Fibroblast of lung (primary cell): ENCODE results near the gene FOXB1. TPM values are rescaled to one million over a fixed set of nuclear protein-coding genes. Genes with fewer than 3 reads are reported as not detected.
A peak's percentile ranks its signal among the peaks of the same experiment; 100 is the strongest.

Experiments
- DNase-seq, 2 donors: peaks; one replicate each; pipeline versions ENCODE4 v3.0.0 to v3.0.0-alpha.2; 2010; ENCODE audit warnings: low read depth in 2 of 2
- H2AFZ ChIP-seq: 2 replicates; pipeline ENCODE4 v1.5.1; 2012; ENCODE audit warnings: low read length, control low read depth, inconsistent platforms
- H3K27ac ChIP-seq: 2 replicates; pipeline ENCODE4 v1.5.1; 2011; ENCODE audit warnings: low read length, control low read depth; ENCODE audit not compliant: insufficient read depth
- H3K27me3 ChIP-seq: 2 replicates; pipeline ENCODE4 v1.5.1; 2011; ENCODE audit warnings: mild to moderate bottlenecking, low read length; ENCODE audit not compliant: control insufficient read depth, insufficient read depth
- H3K36me3 ChIP-seq: 2 replicates; pipeline ENCODE4 v1.5.1; 2011; ENCODE audit warnings: low read length; ENCODE audit not compliant: control insufficient read depth, insufficient read depth
- H3K4me1 ChIP-seq: 2 replicates; pipeline ENCODE4 v1.5.1; 2011; ENCODE audit warnings: low read length; ENCODE audit not compliant: control insufficient read depth, insufficient read depth; ENCODE audit errors: extremely low read depth
- H3K4me2 ChIP-seq: 2 replicates; pipeline ENCODE4 v1.5.1; 2011; ENCODE audit warnings: low read length, control low read depth; ENCODE audit not compliant: insufficient read depth; ENCODE audit errors: extremely low read depth
- H3K4me3 ChIP-seq, 4 experiments: fragments of 200-600 bp in 1 of 4; sonication (generic) in 1 of 4; replicated peaks in 1 of 4; 2 replicates each; pipeline ENCODE4 v1.5.1; 2011 to 2016; ENCODE audit warnings: low read length in 4 of 4, low read depth in 3 of 4, mild to moderate bottlenecking in 3 of 4, control low read depth in 2 of 4, inconsistent platforms in 1 of 4, mixed read lengths in 1 of 4; ENCODE audit not compliant: insufficient read depth in 1 of 4; ENCODE audit errors: control extremely low read depth in 1 of 4
- H3K79me2 ChIP-seq: 2 replicates; pipeline ENCODE4 v1.5.1; 2012; ENCODE audit warnings: mild to moderate bottlenecking, low read length, inconsistent platforms; ENCODE audit not compliant: control insufficient read depth, insufficient read depth
- H3K9ac ChIP-seq: 2 replicates; pipeline ENCODE4 v1.5.1; 2011; ENCODE audit warnings: mild to moderate bottlenecking, low read length, control low read depth; ENCODE audit not compliant: insufficient read depth
- H3K9me3 ChIP-seq: 2 replicates; pipeline ENCODE4 v1.5.1; 2012; ENCODE audit warnings: low read depth, low read length; ENCODE audit not compliant: control insufficient read depth, insufficient read depth
- H4K20me1 ChIP-seq: 2 replicates; pipeline ENCODE4 v1.5.1; 2011; ENCODE audit warnings: low read length; ENCODE audit not compliant: control insufficient read depth, insufficient read depth; ENCODE audit errors: extremely low read depth
- CTCF ChIP-seq, 2 donors: IDR thresholded peaks in 1 of 2; conservative IDR thresholded peaks in 1 of 2; 1 replicate in 1 of 2; 2 replicates in 1 of 2; pipeline ENCODE4 v1.5.1; 2011 to 2012; ENCODE audit warnings: low read length in 2 of 2, control low read depth in 1 of 2, inconsistent platforms in 1 of 2, low read depth in 1 of 2, mild to moderate bottlenecking in 1 of 2
- EZH2 ChIP-seq: IDR thresholded peaks from 2 replicates; pipeline ENCODE4 v1.5.1; 2012; ENCODE audit warnings: low read length, control low read depth, mild to moderate bottlenecking; ENCODE audit errors: missing control alignments
- polyA plus RNA-seq, 2 donors: library from polyadenylated mRNA; depleted of rRNA in 1 of 2; stranded (reverse) in 1 of 2; unstranded in 1 of 2; fragments of >200 nt; gene quantifications; 2 replicates each; pipeline ENCODE4 v1.2.1, GENCODE V29; 2011 to 2012; ENCODE audit warnings: missing spikeins in 1 of 2
- total RNA-seq: library from RNA; depleted of rRNA; stranded (reverse); fragments of >200 nt; gene quantifications from 2 replicates; pipeline ENCODE4 v1.2.1, GENCODE V29; 2014

Gene FOXB1
- total and polyA plus RNA-seq, 2 donors (not counting 1 experiment from before 2014, with no cell fraction given): not detected

GRCh38 chr15:60005352-60006202, 1.5 kb downstream of the FOXB1 start:
- Histone ChIP-seq H3K27ac (no peak overlapping the region), H3K4me2 (peak overlapping the region; percentile 92), H3K27me3 (peaks cover 76% of the 10 kb centered on the region), H3K4me3 (peak overlapping the region; percentile 58 to 69 (median 64)), H2AFZ (peak overlapping the region; percentile 71), H3K4me1 (no peaks in the 10 kb centered on the region), H3K9me3 (no peaks in the 10 kb centered on the region), H3K9ac (no peak overlapping the region), H3K36me3 (no peaks in the 10 kb centered on the region), H3K79me2 (no peaks in the 10 kb centered on the region), H4K20me1 (no peaks in the 10 kb centered on the region)
- DNase-seq: no peak
- TF ChIP-seq CTCF (conservative IDR thresholded peaks at IDR 0.05 in 1 of 2, IDR thresholded peaks at IDR 0.05 in 1 of 2; ENCODE audit: low read depth in 1 of 2, low read length in 2 of 2) (no peak), EZH2 (peak; percentile 87)

GRCh38 chr15:60006203-60006862, 2.2 kb downstream of the FOXB1 start:
- Histone ChIP-seq H3K4me1 (no peaks in the 10 kb centered on the region), H4K20me1 (no peaks in the 10 kb centered on the region), H3K9me3 (no peaks in the 10 kb centered on the region), H3K27ac (no peak overlapping the region), H3K27me3 (peaks cover 75% of the 10 kb centered on the region), H3K4me3 (peak overlapping the region; percentile 58 to 69 (median 64)), H3K9ac (no peak overlapping the region), H3K4me2 (peak overlapping the region; percentile 92), H3K36me3 (no peaks in the 10 kb centered on the region), H2AFZ (peak overlapping the region; percentile 71), H3K79me2 (no peaks in the 10 kb centered on the region)
- TF ChIP-seq EZH2 (no peak), CTCF (conservative IDR thresholded peaks at IDR 0.05 in 1 of 2, IDR thresholded peaks at IDR 0.05 in 1 of 2; ENCODE audit: low read depth in 1 of 2, low read length in 2 of 2) (no peak)
- DNase-seq: peak; percentile 6 to 36

- Histone ChIP-seq H3K79me2 (no peaks in the 10 kb centered on the region), H3K36me3 (no peaks in the 10 kb centered on the region), H3K27me3 (peaks cover 70% of the 10 kb centered on the region), H3K4me1 (no peaks in the 10 kb centered on the region), H3K9me3 (no peaks in the 10 kb centered on the region), H2AFZ (no peak overlapping the region), H3K4me2 (peak overlapping the region; percentile 92), H3K4me3 (peak overlapping the region; percentile 58 to 69 (median 64)), H4K20me1 (no peaks in the 10 kb centered on the region), H3K9ac (no peak overlapping the region), H3K27ac (no peak overlapping the region)
- peak in 1 of 2 donors; percentile 8 for DNase-seq
- TF ChIP-seq EZH2: no peak
- TF ChIP-seq CTCF (conservative IDR thresholded peaks at IDR 0.05 in 1 of 2, IDR thresholded peaks at IDR 0.05 in 1 of 2; ENCODE audit: low read depth in 1 of 2, low read length in 2 of 2): no peak
Measured at GRCh38 chr15:60006873-60007272, 2.8 kb downstream of the FOXB1 start.
